ENCODE results near the gene TMEM242. TPM values are rescaled to one million over a fixed set of nuclear protein-coding genes. Genes with fewer than 3 reads are reported as not detected.

TMEM242 gene
- total and polyA plus RNA-seq, 10 of the 15 experiments (the other 5 are each of a cell fraction or from before 2014, with no cell fraction given), result 2.8 to 9.8 (median 5.5) TPM

- Histone ChIP-seq H4K20me1 (ENCODE audit: control insufficient read depth, insufficient read depth) (no peaks in the 10 kb centered on the region), H3K36me3 (ENCODE audit: control insufficient read depth in 2 of 2, insufficient read depth in 2 of 2, low read length in 1 of 2) (peaks cover 0 to 2% of the 10 kb centered on the region in 2 experiments; a peak in 1 of 4 replicates), H3K27ac (ENCODE audit: control insufficient read depth, insufficient read depth) (no peak overlapping the region), H3K9ac (ENCODE audit: control insufficient read depth, insufficient read depth, low read length) (no peak overlapping the region), H3K9me3 (replicated peaks; ENCODE audit: control insufficient read depth, insufficient read depth, low read length) (no peaks in the 10 kb centered on the region), H2AFZ (ENCODE audit: control insufficient read depth, low read depth, low read length) (no peak overlapping the region), H3K4me3 (no peak overlapping the region), H3K4me1 (ENCODE audit: control insufficient read depth, insufficient read depth, low read length) (no peaks in the 10 kb centered on the region), H3K27me3 (replicated peaks in 1 of 2; ENCODE audit: control insufficient read depth in 2 of 2, insufficient read depth in 2 of 2, low read length in 1 of 2) (no peaks in the 10 kb centered on the region), H3K4me2 (ENCODE audit: control insufficient read depth, insufficient read depth) (no peak overlapping the region), H3K79me2 (ENCODE audit: control insufficient read depth, insufficient read depth, low read length) (no peaks in the 10 kb centered on the region)
- ATAC-seq (no peak), DNase-seq (ENCODE audit: low read depth, low spot score) (no peak), FAIRE-seq (no peak)
- intact Hi-C loops (cut with micrococcal nuclease; ENCODE audit: unreplicated experiment) (no loop called here), in situ Hi-C loops (cut with MboI) (no loop called here)
- 50% methylated on average over 10 of the region's 13 CpGs for WGBS (ENCODE audit: insufficient coverage, insufficient replicate concordance, low lambda C conversion rate, missing lambda C conversion rate)
- CTCF ChIA-PET, result no interaction called here
- RAD21 ChIA-PET (ENCODE audit: unreplicated experiment), result no interaction called here
- TF ChIP-seq ZNF384 (IDR thresholded peaks at IDR 0.05; ENCODE audit: borderline replicate concordance, low read depth, low read length) (no peak), KLF5 (IDR thresholded peaks at IDR 0.05; ENCODE audit: partially characterized antibody) (no peak), ZBED1 (IDR thresholded peaks at IDR 0.05; ENCODE audit: borderline replicate concordance) (no peak), PAX5 (IDR thresholded peaks at IDR 0.05; ENCODE audit: borderline replicate concordance, low read depth, low read length) (no peak), GABPA (IDR thresholded peaks at IDR 0.05; ENCODE audit: low read depth) (no peak), RCOR1 (conservative IDR thresholded peaks at IDR 0.05; ENCODE audit: low read depth, low read length) (no peak), SRF (IDR thresholded peaks at IDR 0.05; ENCODE audit: low read depth in 2 of 2, low read length in 2 of 2) (no peak), SMC3 (IDR thresholded peaks at IDR 0.05; ENCODE audit: borderline replicate concordance, low read length) (no peak), HCFC1 (IDR thresholded peaks at IDR 0.05; ENCODE audit: low read length) (no peak)
- TF ChIP-seq, protein P1, sequence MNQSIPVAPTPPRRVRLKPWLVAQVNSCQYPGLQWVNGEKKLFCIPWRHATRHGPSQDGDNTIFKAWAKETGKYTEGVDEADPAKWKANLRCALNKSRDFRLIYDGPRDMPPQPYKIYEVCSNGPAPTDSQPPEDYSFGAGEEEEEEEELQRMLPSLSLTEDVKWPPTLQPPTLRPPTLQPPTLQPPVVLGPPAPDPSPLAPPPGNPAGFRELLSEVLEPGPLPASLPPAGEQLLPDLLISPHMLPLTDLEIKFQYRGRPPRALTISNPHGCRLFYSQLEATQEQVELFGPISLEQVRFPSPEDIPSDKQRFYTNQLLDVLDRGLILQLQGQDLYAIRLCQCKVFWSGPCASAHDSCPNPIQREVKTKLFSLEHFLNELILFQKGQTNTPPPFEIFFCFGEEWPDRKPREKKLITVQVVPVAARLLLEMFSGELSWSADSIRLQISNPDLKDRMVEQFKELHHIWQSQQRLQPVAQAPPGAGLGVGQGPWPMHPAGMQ (IDR thresholded peaks at IDR 0.05; ENCODE audit: borderline replicate concordance), result no peak
- TF ChIP-seq, protein P2, sequence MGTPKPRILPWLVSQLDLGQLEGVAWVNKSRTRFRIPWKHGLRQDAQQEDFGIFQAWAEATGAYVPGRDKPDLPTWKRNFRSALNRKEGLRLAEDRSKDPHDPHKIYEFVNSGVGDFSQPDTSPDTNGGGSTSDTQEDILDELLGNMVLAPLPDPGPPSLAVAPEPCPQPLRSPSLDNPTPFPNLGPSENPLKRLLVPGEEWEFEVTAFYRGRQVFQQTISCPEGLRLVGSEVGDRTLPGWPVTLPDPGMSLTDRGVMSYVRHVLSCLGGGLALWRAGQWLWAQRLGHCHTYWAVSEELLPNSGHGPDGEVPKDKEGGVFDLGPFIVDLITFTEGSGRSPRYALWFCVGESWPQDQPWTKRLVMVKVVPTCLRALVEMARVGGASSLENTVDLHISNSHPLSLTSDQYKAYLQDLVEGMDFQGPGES (IDR thresholded peaks at IDR 0.05), result no peak
- POLR2A ChIA-PET, result interaction anchor here (1.4 kb wide), 1 partner anchor 9 kb away, joined by 3 read pairs; no protein-coding TSS in a partner anchor
- SMC1A ChIA-PET (ENCODE audit: uncharacterized antibody, unreplicated experiment), result no interaction called here
- BruUV-seq (replicated peaks), result no TSS peak
Measured at GRCh38 chr6:157283900-157284737, 39.2 kb downstream of the TMEM242 start.
